Measurements from ENCODE around the gene BNIP3. TPM values are rescaled to one million over a fixed set of nuclear protein-coding genes. Genes with fewer than 3 reads are reported as not detected.

The BNIP3 gene, protein sequence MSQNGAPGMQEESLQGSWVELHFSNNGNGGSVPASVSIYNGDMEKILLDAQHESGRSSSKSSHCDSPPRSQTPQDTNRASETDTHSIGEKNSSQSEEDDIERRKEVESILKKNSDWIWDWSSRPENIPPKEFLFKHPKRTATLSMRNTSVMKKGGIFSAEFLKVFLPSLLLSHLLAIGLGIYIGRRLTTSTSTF
- 10 to 100 TPM; 55.5 to 55.9 TPM for total RNA-seq

DNA sequence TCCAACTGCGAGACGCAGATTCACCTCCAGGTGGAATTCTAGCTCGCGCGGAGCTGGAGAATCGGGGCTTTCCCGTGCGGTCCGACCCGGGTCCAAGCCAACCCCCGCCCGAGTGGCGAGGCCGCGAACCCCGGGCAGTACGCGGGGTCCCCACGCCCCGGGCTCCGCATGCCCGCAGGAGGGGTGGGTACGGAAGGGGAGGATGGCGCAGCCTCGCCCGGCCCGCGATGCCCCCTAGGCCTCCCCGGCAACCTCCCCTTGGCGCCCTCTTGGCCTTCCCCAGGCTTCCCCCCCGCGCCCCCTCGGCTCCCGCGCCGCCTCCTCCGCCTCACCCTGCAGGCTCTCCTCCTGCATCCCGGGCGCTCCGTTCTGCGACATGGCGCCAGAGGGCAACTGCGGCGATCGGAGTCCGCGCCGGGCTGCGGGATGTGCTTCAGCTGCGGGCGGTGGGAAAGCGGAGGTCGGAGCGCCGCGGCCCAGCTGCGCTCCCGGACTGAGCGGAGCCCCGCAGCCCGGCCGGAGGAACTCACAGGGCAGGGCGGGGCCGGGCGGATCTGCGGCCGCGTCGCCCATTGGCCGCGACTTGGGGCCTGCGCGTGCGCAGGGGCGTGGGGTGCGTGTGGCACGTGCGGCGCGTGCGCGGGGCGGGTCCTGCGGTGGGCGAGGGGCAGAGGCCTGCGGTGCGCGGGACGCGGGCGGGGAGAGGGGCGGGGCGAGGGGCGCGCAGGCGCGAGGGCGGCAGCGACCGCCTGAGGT is at the start of gene BNIP3:
Gene BNIP3 (minus strand): TSS at position 495 of the 756 bp plus-strand sequence. CDS start 117 bp downstream, at position 378.
- Mint-ChIP-seq H3K36me3 (ENCODE audit: low read depth) (peaks cover 10% of the 10 kb centered on the region), H3K27me3 (ENCODE audit: low read depth) (no peaks in the 10 kb centered on the region), H3K4me1 (ENCODE audit: low read depth) (peaks cover 35% of the 10 kb centered on the region), H3K27ac (peak within 1 kb of the TSS; percentile 65), H3K9me3 (no peaks in the 10 kb centered on the region), H3K4me3 (peak within 1 kb of the TSS; percentile 83)
- CTCF ChIA-PET = interaction anchor here (0.6 to 1.7 kb wide), 4 partner anchors 41 to 95 kb away, joined by 3 to 9 read pairs (median 6); no protein-coding TSS in a partner anchor
- intact Hi-C loops (cut with micrococcal nuclease) = loop anchor here (1.0 to 10.0 kb wide), 8 partner anchors 9 to 353 kb away; partner anchors contain the start of genes LRRC27 and STK32C
- DNase-seq = peak; percentile 94

DNA sequence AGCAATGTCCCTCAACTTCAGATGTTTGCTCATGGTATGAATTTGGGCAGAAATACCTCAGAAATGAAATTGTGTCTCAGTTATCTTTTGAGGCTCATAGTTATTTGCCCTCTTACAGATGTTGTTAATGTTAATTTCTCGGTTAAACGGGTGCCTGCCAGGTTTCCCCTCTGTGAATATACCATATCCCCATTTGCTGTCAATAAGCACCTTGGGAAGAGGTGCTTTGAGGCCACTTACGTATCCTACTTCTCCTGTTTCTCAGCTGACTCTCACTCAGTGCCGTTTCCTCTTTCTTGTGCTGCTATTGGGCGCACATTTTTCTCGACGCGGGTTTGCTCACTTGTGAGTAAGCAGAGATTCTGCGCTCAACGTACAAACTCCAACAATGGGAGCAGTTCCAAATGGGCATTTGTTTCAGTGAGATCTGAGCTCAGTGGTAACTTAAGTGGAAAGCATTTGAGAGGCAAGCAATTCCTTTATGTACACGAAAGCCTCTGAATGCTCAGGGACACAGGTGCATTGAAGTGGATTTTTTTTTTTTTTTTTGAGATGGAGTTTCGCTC is 49.3 kb upstream of the BNIP3 start:
- CTCF ChIA-PET = interaction anchor here (0.8 kb wide), 1 partner anchor 8 kb away, joined by 4 read pairs; no protein-coding TSS in a partner anchor
- intact Hi-C loops (cut with micrococcal nuclease) = no loop called here

DNA sequence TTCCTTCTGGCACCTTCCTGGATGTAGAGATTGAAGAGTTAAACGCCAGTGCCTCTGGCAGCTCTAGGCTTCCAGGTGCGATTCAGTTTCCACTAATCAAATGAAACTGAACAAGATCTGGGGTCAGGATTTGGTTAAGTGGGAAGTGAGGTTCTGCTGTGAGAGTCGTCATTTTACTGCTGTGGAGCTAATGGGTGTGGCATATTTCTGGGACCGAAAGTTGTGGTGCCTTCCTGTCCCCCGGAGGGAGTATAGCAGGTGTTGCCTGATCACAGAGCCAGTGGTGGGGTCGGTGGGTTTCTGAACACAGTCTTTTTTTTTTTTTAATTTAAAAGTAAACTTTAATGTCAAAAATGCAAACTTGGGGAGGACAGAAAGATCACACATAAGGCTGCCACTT is 47.0 kb upstream of the BNIP3 start:
- Mint-ChIP-seq H3K27ac (no peak overlapping the region), H3K9me3 (no peaks in the 10 kb centered on the region), H3K4me3 (no peak overlapping the region), H3K27me3 (ENCODE audit: low read depth) (peaks cover 32% of the 10 kb centered on the region), H3K4me1 (ENCODE audit: low read depth) (peaks cover under 1% of the 10 kb centered on the region), H3K36me3 (ENCODE audit: low read depth) (no peaks in the 10 kb centered on the region)
- CTCF ChIA-PET = interaction anchor here (0.8 to 1.1 kb wide), 2 partner anchors 9 to 143 kb away, joined by 3 to 5 read pairs; no protein-coding TSS in a partner anchor
- no peak for DNase-seq
- intact Hi-C loops (cut with micrococcal nuclease) = loop anchor here (10.0 kb wide), 1 partner anchor 116 kb away; no protein-coding TSS in a partner anchor

More for the DNA sequence above, 49.3 kb upstream of the BNIP3 start:
- Mint-ChIP-seq H3K27ac (no peak overlapping the region), H3K36me3 (ENCODE audit: low read depth) (no peaks in the 10 kb centered on the region), H3K4me1 (ENCODE audit: low read depth) (no peaks in the 10 kb centered on the region), H3K27me3 (ENCODE audit: low read depth) (peaks cover 43% of the 10 kb centered on the region), H3K9me3 (no peaks in the 10 kb centered on the region), H3K4me3 (no peak overlapping the region)
- DNase-seq = no peak

DNA sequence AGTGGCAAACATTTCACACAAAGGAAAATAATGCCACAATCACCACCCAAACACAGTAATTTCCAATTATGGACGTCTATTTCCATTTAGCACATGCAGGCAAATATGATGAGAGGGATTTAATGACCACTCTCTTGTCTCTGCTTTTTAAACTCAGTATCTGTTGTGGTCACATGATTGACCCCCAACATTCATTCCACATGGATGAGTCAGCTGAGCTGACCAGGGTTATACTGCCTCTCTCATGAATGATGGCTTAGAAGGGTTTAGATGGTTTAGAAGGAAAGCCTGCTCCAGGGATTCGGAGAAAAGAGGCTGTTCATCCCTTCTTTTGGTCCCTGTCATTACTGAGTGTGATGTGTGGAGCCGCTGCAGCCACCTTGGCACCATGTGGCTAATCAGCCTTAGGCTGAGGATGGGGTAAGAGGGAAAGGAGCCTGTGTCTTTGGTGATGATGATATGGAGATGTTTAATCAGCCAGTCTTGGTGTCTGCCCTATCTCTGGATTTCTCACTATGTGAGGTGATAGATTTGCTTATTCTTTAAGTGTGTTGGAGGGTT is 45.8 kb upstream of the BNIP3 start:
- Mint-ChIP-seq H3K27me3 (ENCODE audit: low read depth) (peaks cover 33% of the 10 kb centered on the region), H3K9me3 (no peaks in the 10 kb centered on the region), H3K27ac (no peak overlapping the region), H3K4me1 (ENCODE audit: low read depth) (peaks cover 9% of the 10 kb centered on the region), H3K36me3 (ENCODE audit: low read depth) (no peaks in the 10 kb centered on the region), H3K4me3 (no peak overlapping the region)
- CTCF ChIA-PET = no interaction called here
- intact Hi-C loops (cut with micrococcal nuclease) = loop anchor here (10.0 kb wide), 1 partner anchor 117 kb away; no protein-coding TSS in a partner anchor
- no peak for DNase-seq

DNA sequence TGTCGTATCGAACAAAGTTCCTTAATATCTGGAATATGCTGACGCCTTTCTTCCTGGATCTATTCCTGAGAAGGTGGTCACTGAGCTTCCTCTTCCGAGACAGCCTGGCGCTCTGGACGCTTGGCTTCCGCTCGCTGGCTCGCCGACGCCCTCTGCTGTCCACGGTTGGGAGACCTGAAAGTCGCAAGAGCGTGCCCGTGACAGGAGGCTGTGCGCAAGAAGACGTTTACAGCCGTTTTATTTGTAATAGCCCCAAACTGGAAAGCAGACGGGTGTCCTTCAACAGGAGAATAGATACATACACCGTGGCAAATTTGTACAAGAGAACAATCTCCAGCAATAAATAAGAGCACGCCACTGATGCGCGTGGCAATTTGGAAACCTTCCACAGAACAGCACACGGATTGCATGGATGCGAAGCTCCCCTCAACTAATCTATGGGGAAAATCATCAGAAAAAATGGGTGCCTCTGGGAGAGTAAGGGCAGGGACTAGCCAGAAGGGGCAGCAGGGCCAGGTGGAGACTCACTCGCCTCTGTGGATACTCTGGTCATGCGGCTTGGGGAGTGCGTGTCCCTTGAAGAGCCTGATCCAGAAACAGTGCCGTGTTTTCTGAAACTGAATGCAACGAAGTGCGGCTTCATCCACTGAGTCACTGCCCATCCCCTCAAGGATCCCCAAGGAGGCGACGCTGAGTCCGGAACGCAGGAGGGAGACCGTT is 41.5 kb upstream of the BNIP3 start:
- Mint-ChIP-seq H3K27ac (no peak overlapping the region), H3K4me3 (no peak overlapping the region), H3K4me1 (ENCODE audit: low read depth) (peaks cover 9% of the 10 kb centered on the region), H3K9me3 (no peaks in the 10 kb centered on the region), H3K36me3 (ENCODE audit: low read depth) (no peaks in the 10 kb centered on the region), H3K27me3 (ENCODE audit: low read depth) (peaks cover 22% of the 10 kb centered on the region)
- peak; percentile 86 for DNase-seq
- CTCF ChIA-PET = interaction anchor here (0.6 to 5.5 kb wide), 32 partner anchors 8 to 150 kb away, joined by 3 to 94 read pairs (median 4); partner anchors contain the start of gene BNIP3
- intact Hi-C loops (cut with micrococcal nuclease) = loop anchor here (1.0 to 10.0 kb wide), 3 partner anchors 42 to 138 kb away; partner anchors contain the start of gene BNIP3

GRCh38 chr10:132022241-132022640 is 40.5 kb upstream of the BNIP3 start:
- Mint-ChIP-seq H3K4me1 (ENCODE audit: low read depth) (peaks cover 9% of the 10 kb centered on the region), H3K9me3 (no peaks in the 10 kb centered on the region), H3K27ac (no peak overlapping the region), H3K36me3 (ENCODE audit: low read depth) (no peaks in the 10 kb centered on the region), H3K4me3 (no peak overlapping the region), H3K27me3 (ENCODE audit: low read depth) (peaks cover 15% of the 10 kb centered on the region)
- intact Hi-C loops (cut with micrococcal nuclease) = loop anchor here (10.0 kb wide), 1 partner anchor 123 kb away; no protein-coding TSS in a partner anchor
- no peak for DNase-seq
- CTCF ChIA-PET = interaction anchor here (0.5 to 5.5 kb wide), 24 partner anchors 8 to 582 kb away, joined by 3 to 94 read pairs (median 4); partner anchors contain the start of gene BNIP3

- Mint-ChIP-seq H3K9me3 (no peaks in the 10 kb centered on the region), H3K27ac (no peak overlapping the region), H3K4me3 (no peak overlapping the region), H3K4me1 (ENCODE audit: low read depth) (peaks cover 9% of the 10 kb centered on the region), H3K36me3 (ENCODE audit: low read depth) (no peaks in the 10 kb centered on the region), H3K27me3 (ENCODE audit: low read depth) (peaks cover 13% of the 10 kb centered on the region)
- intact Hi-C loops (cut with micrococcal nuclease) = loop anchor here (10.0 kb wide), 1 partner anchor 123 kb away; no protein-coding TSS in a partner anchor
- no peak for DNase-seq
- CTCF ChIA-PET = interaction anchor here (1.4 to 5.5 kb wide), 3 partner anchors 11 to 134 kb away, joined by 4 to 94 read pairs (median 9); no protein-coding TSS in a partner anchor
These were observed 39.9 kb upstream of the BNIP3 start for GRCh38 chr10:132021504-132022143.

GRCh38 chr10:132021046-132021445 is 39.3 kb upstream of the BNIP3 start:
- Mint-ChIP-seq H3K27ac (no peak overlapping the region), H3K9me3 (no peaks in the 10 kb centered on the region), H3K4me1 (ENCODE audit: low read depth) (peaks cover 9% of the 10 kb centered on the region), H3K27me3 (ENCODE audit: low read depth) (peaks cover 13% of the 10 kb centered on the region), H3K36me3 (ENCODE audit: low read depth) (no peaks in the 10 kb centered on the region), H3K4me3 (no peak overlapping the region)
- DNase-seq = no peak
- intact Hi-C loops (cut with micrococcal nuclease) = loop anchor here (10.0 kb wide), 1 partner anchor 124 kb away; no protein-coding TSS in a partner anchor
- CTCF ChIA-PET = interaction anchor here (5.5 kb wide), 1 partner anchor 134 kb away, joined by 94 read pairs; no protein-coding TSS in a partner anchor

- H3K27ac Mint-ChIP-seq = no peak overlapping the region
- no peak for DNase-seq
- H3K4me3 Mint-ChIP-seq = no peak overlapping the region
- CTCF ChIA-PET = interaction anchor here (1.6 to 5.5 kb wide), 2 partner anchors 8 to 133 kb away, joined by 5 to 94 read pairs; no protein-coding TSS in a partner anchor
- no peaks in the 10 kb centered on the region for H3K36me3 Mint-ChIP-seq (ENCODE audit: low read depth)
- intact Hi-C loops (cut with micrococcal nuclease) = loop anchor here (10.0 kb wide), 1 partner anchor 124 kb away; no protein-coding TSS in a partner anchor
- H3K4me1 Mint-ChIP-seq (ENCODE audit: low read depth) = peaks cover 9% of the 10 kb centered on the region
- H3K9me3 Mint-ChIP-seq = no peaks in the 10 kb centered on the region
- H3K27me3 Mint-ChIP-seq (ENCODE audit: low read depth) = peaks cover 10% of the 10 kb centered on the region
These were observed 38.7 kb upstream of the BNIP3 start for GRCh38 chr10:132020456-132020855.

DNA sequence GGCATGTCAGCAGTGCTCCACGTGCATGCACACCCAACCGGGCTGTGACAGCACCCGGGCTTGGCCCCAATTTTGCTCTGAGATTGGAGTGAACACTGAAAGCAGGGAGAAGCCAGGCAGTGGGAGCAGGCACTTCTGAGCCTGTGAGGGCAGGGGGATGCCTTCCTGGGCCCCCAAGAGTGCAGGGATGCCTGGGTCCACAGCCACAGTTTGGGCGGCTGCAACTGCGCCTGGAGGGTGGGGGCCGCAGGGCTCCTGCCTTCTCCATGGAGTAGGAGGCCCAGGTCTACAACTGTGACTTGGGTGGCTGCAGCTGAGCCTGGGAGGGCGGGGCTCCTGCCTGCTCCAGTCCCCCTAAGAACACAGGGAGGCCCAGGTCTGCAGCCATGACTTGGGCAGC is 37.6 kb upstream of the BNIP3 start:
- H3K4me3 Mint-ChIP-seq = no peak overlapping the region
- no peaks in the 10 kb centered on the region for H3K9me3 Mint-ChIP-seq
- H3K4me1 Mint-ChIP-seq (ENCODE audit: low read depth) = peaks cover 9% of the 10 kb centered on the region
- H3K27ac Mint-ChIP-seq = no peak overlapping the region
- intact Hi-C loops (cut with micrococcal nuclease) = no loop called here
- H3K36me3 Mint-ChIP-seq (ENCODE audit: low read depth) = no peaks in the 10 kb centered on the region
- CTCF ChIA-PET = interaction anchor here (1.6 to 5.5 kb wide), 2 partner anchors 9 to 132 kb away, joined by 5 to 94 read pairs; no protein-coding TSS in a partner anchor
- no peak for DNase-seq
- peaks cover 7% of the 10 kb centered on the region for H3K27me3 Mint-ChIP-seq (ENCODE audit: low read depth)

GRCh38 chr10:132018446-132018845 is 36.7 kb upstream of the BNIP3 start:
- intact Hi-C loops (cut with micrococcal nuclease) = no loop called here
- peaks cover 5% of the 10 kb centered on the region for H3K27me3 Mint-ChIP-seq (ENCODE audit: low read depth)
- no peak for DNase-seq
- H3K9me3 Mint-ChIP-seq = no peaks in the 10 kb centered on the region
- no peak overlapping the region for H3K27ac Mint-ChIP-seq
- H3K4me3 Mint-ChIP-seq = no peak overlapping the region
- no peaks in the 10 kb centered on the region for H3K36me3 Mint-ChIP-seq (ENCODE audit: low read depth)
- CTCF ChIA-PET = interaction anchor here (0.7 to 5.5 kb wide), 2 partner anchors 124 to 131 kb away, joined by 3 to 94 read pairs; no protein-coding TSS in a partner anchor
- peaks cover 6% of the 10 kb centered on the region for H3K4me1 Mint-ChIP-seq (ENCODE audit: low read depth)

Measured in activated naive CD4-positive, alpha-beta T cell treated with anti-CD3 and anti-CD28 coated beads for 36 hours (primary cell).